Activated CD8-positive, alpha-beta memory T cell treated with anti-CD3 and anti-CD28 coated beads, Interleukin-2, amount 50 U/mL, for 1 hour (primary cell): Measurements from ENCODE around the gene APOE.
A peak's percentile ranks its signal among the peaks of the same experiment; 100 is the strongest.

Experiments used
- DNase-seq: peaks from one replicate; pipeline ENCODE4 v3.0.0-alpha.2; 2020; ENCODE audit errors: extremely low read depth

The APOE gene

DNA sequence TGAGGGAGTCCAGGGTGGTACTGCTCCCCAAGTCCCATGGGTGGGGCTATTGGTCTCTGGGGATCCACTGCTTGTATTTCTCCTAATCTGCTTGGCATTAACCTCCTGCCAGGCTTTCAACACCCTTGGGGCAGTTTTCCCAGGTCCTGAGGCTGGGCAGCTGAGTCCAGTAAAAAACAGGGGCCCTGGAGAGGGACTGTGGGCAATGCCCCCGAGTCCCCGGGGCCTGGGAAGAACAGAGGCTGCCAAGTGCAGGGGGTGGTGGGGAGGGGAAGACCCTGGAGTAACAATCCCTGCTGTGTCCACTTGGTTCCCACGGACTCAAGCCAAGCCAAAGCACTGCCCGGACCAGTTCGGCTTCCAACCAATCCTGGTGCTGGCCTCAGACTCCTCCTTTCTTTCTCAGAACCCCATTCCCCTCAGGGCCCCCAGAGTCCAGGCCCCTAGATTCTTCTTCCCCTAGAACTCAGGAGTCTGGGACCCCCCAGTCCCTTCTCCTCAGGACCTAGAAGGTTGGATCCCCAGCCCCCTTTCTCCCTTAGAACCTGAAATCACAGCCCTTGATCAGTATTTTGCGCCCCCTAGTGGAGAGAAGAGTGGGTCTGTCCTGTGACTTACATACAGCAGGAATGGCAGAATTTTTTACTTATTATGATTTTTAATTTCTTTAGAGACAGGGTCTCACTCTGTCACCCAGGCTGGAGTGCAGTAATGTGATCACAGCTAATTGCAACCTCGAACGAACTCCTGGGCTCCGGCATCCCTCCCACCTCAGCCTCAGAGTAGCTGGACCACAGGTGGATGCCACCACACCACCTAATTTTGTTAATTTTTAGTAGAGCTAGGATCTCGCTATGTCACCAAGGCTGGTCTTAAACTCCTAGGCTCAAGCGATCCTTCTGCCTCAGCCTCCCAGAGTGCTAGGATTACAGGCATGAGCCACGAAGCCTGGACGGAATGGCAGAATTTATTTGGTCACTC is 45.9 kb downstream of the APOE start:
- DNase-seq: peak; percentile 48

DNA sequence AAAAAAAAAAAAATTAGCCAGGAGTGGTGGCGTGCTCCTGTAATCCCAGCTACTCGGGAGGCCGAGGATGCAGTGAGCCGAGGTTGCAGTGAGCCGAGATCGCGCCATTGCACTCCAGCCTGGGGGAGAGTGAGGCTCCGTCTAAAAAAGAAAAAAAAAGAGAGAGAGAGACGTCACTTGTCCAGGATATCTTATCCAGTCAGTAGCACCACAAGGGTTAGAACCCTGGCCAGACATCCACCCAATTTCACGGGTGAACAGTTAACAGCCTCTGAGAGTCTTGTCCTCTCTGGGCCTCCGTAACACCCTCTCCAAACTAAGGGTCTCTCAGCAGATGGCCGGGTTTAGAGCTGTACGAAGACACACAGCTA is 48.7 kb downstream of the APOE start:
- DNase-seq: no peak

DNA sequence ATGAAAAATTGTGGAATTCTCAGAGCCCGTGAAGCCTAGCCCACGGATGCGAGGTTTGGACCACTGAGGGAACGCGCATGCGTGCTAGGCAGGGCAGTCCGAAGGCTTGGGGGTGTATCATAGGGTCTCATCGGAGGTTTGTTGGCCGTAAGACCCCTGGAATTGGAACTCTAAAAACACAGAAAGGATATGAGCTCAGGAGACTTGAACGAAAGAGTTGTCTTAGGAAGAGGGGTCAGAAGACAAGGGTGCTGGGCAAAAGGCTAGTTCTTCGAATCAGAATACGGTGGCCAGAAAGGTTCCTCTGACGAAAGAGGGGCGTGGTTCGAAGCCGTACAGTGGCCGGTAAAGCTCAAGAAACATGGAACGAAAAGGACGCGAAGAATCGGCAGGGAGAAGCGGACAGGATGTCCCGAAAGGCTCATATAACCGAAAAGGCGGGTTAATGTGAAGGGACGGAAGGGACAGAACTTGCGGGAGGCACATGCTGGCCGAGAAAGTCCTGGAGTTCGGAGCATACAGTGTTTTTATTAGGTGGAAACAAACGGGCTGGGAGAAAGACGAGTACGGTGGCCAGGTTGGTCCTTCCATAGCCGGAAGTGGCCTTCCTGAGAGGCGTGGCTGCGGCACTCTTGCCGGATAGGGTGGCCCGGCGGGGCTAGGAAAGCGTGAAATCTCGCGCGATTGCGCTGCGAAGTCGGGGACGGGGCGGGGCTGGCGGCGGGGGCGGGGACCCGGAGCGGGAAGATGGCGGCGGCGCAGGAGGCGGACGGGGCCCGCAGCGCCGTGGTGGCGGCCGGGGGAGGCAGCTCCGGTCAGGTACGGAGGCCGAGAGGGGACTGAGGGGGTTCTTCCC is 49.3 kb downstream of the APOE start, which contains the start of gene CLPTM1:
Gene CLPTM1 (plus strand): TSS at position 732 of the 856 bp plus-strand sequence. CDS start 16 bp downstream, at position 748.
- DNase-seq: peak; percentile 91

DNA sequence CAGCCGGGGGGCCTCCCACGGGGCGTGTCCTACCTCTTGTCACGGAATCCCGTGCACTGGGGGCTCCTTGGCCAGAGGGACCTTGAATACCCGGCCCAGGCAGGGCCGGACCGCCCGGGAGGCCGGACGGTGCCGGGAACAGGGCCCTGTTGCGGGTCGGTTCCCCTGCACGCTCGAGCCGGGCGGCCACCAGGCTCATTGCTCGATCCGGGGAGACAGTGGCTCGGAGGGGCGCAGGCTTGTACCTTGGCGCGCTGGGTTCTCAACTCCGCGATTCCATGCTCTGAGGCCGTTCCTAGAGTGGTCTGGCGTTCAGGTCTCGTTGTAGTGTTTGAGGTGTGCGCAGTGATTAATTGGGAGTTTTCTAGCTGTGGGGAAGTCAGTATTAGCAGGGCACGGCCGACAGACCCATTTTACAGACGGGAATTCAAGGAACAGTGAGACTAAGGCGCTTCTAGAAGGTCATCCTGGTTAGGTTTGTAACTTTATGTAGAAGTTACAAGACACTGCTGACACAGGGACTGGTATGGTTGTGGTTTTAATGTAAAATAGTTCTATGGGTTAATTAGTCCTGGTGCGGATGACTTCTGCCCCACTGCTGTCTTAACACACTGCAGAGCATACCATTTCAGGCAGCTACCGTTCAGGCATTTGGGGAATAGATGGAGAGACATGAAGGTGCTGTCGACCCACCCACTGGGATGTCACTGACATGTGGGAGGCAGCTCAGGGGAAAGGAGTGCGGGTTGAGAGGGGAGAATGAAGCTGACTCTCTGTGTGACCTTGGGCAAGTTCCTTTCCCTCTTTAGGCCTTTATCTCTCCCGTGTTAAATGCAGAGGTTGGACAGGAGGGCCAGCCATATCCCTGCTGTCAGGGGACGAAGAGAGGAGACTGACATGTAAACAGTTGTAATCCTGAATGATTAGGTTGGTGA is 50.2 kb downstream of the APOE start:
- DNase-seq: no peak

DNA sequence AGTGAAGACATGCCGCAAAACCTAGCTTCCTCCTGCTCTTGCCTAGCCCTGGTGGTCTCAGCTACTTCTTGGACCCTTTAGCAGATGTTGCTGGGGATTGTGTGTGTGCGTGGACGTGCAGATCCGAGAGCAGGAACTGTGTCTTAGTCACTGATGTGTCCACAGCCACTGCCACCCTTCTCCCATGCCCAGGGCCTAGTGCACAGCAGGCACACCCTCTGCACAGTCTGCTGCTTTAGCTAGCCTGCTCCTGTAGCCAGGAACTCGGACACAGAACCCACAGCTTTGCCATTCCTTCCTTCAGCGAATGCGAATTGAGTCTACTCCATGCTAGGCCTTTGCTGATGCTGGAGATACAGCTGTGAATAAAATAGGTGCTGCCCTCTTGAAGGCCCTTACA is 51.9 kb downstream of the APOE start:
- DNase-seq: no peak

DNA sequence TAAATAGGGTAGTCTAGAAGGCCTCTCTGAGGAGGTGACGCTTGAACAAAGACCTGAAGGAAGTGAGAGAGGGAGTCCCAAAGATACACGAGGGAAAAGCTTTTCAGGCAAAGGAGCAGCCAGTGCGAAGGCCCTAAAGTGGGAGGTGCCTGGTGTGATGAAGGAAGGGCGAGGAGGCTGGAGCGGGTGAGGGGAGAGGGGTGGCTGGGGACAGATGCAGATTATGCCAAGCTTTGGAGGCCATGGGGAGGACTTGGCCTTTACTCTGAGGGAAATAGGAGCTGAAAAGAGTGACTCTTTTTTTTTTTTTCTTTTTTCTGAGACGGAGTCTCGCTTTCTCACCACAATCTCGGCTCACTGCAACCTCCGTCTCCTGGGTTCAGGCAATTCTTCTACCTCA is 52.5 kb downstream of the APOE start:
- DNase-seq: no peak
